GM21447 (cell line): ENCODE results near the gene FPR2.
"Not testable (repeated sequence)": the region's sequence is repeated elsewhere in the genome, so short reads cannot be mapped to it uniquely, and the experiment has no call there.

ENCODE experiments used
- ATAC-seq: cut with Tn5 transposase; IDR thresholded peaks from one replicate; pipeline ENCODE4 v1.9.1; 2021; ENCODE audit not compliant: unreplicated experiment

The FPR2 gene

GRCh38 chr19:51739466-51740213 is 21.3 kb upstream of the FPR2 start:
- ATAC-seq: no peak

GRCh38 chr19:51740356-51740755 is 20.6 kb upstream of the FPR2 start:
- no peak for ATAC-seq

GRCh38 chr19:51742789-51743188 is 18.2 kb upstream of the FPR2 start:
- ATAC-seq: no peak

- ATAC-seq: no peak
Observed at GRCh38 chr19:51743405-51743804, 17.6 kb upstream of the FPR2 start.

- no peak for ATAC-seq
Observed at GRCh38 chr19:51746731-51747130, 14.2 kb upstream of the FPR2 start.

- ATAC-seq: no peak
Observed at GRCh38 chr19:51749979-51750378, 11.0 kb upstream of the FPR2 start.

- ATAC-seq: no peak
Observed at GRCh38 chr19:51750400-51751094, 10.4 kb upstream of the FPR2 start.

GRCh38 chr19:51751655-51752054 is 9.3 kb upstream of the FPR2 start, which contains the start of gene FPR1:
Gene FPR1 (minus strand): TSS chr19:51751878. CDS start chr19:51746994, 4,884 bp downstream.
- ATAC-seq: no peak

GRCh38 chr19:51754109-51754508 is 6.9 kb upstream of the FPR2 start:
- no peak for ATAC-seq

GRCh38 chr19:51754770-51755169 is 6.2 kb upstream of the FPR2 start:
- no peak for ATAC-seq

GRCh38 chr19:51755571-51755970 is 5.4 kb upstream of the FPR2 start:
- no peak for ATAC-seq

GRCh38 chr19:51761696-51762095 is 716 bp downstream of the FPR2 start:
- no peak for ATAC-seq

GRCh38 chr19:51765086-51765485 is 4.1 kb downstream of the FPR2 start:
- ATAC-seq: no peak

GRCh38 chr19:51766461-51766860 is 5.5 kb downstream of the FPR2 start:
- ATAC-seq: no peak

GRCh38 chr19:51771376-51772130 is 10.6 kb downstream of the FPR2 start:
- no peak for ATAC-seq

- ATAC-seq: no peak
Observed at GRCh38 chr19:51772977-51773376, 12.0 kb downstream of the FPR2 start.

- ATAC-seq: not testable (repeated sequence)
Observed at GRCh38 chr19:51776561-51776960, 15.6 kb downstream of the FPR2 start.

- no peak for ATAC-seq
Observed at GRCh38 chr19:51777570-51778462, 16.8 kb downstream of the FPR2 start.

- no peak for ATAC-seq
Observed at GRCh38 chr19:51779181-51779580, 18.2 kb downstream of the FPR2 start.

GRCh38 chr19:51779703-51780102 is 18.7 kb downstream of the FPR2 start:
- no peak for ATAC-seq

GRCh38 chr19:51780270-51780669 is 19.3 kb downstream of the FPR2 start:
- ATAC-seq: no peak
